Uterus (tissue), 4 donors: ENCODE measurements around the gene TOR4A. TPM values are rescaled to one million over a fixed set of nuclear protein-coding genes. Genes with fewer than 3 reads are reported as not detected.

ENCODE experiments used
- DNase-seq, 2 donors: peaks; one replicate each; pipeline ENCODE4 v3.0.0-alpha.2; 2019 to 2020
- H3K27ac ChIP-seq, 2 donors: fragments of 200-600 bp; sonication (generic); 1 replicate in 1 of 2; 2 replicates in 1 of 2; pipeline ENCODE4 v1.5.1; 2016 to 2018
- H3K27me3 ChIP-seq, 2 donors: fragments of 200-600 bp; sonication (generic); one replicate each; pipeline ENCODE4 v1.5.1; 2018 to 2019; ENCODE audit warnings: control low read depth in 1 of 2
- H3K36me3 ChIP-seq, 2 donors: fragments of 200-600 bp; sonication (generic); one replicate each; pipeline ENCODE4 v1.5.1; 2019; ENCODE audit warnings: control low read depth in 1 of 2
- H3K4me1 ChIP-seq, 2 donors: fragments of 200-600 bp; sonication (generic); one replicate each; pipeline ENCODE4 v1.5.1; 2018 to 2019; ENCODE audit warnings: control low read depth in 1 of 2
- H3K4me3 ChIP-seq, 2 donors: fragments of 200-600 bp; sonication (generic); 1 replicate in 1 of 2; 2 replicates in 1 of 2; pipeline ENCODE4 v1.5.1; 2018 to 2019; ENCODE audit warnings: mild to moderate bottlenecking in 1 of 2
- H3K9me3 ChIP-seq, 2 donors: fragments of 200-600 bp; sonication (generic); one replicate each; pipeline ENCODE4 v1.5.1; 2019; ENCODE audit warnings: control low read depth in 1 of 2
- CTCF ChIP-seq, 4 experiments: fragments of 200-600 bp in 2 of 4; fragments of 450-650 bp in 2 of 4; sonication (generic) in 2 of 4; IDR thresholded peaks; one replicate each; pipeline ENCODE4 v1.5.1; 2016 to 2019; ENCODE audit warnings: antibody characterized with exemption in 4 of 4, mild to moderate bottlenecking in 2 of 4, moderate library complexity in 1 of 4
- POLR2A ChIP-seq, 2 donors: fragments of 450-650 bp; IDR thresholded peaks; one replicate each; pipeline ENCODE4 v1.6.1; 2016; ENCODE audit warnings: antibody characterized with exemption in 2 of 2, mild to moderate bottlenecking in 1 of 2, moderate library complexity in 1 of 2
- intact Hi-C: fragments of 100-400 bp; cut with DNase I; formaldehyde crosslinking; loops from one replicate; pipeline ENCODE4 v1.15.1; 2023; ENCODE audit warnings: low total_unique reads
- total RNA-seq, 4 donors: library from RNA; depleted of rRNA in 3 of 4; stranded (reverse); fragments of >200 nt in 3 of 4; gene quantifications; one replicate each; pipeline versions ENCODE4 v1.1.0 to v1.2.4, GENCODE V29; 2014 to 2023
- donor health status: DM: yes; HTN: yes; CAD: no.

TOR4A gene
- total RNA-seq, 4 donors from 2014 or later = 2.6 to 12.7 (median 11.5) TPM

- intact Hi-C loops = no loop called here
- no peaks in the 10 kb centered on the region for H3K36me3 ChIP-seq
- no peak for DNase-seq
- TF ChIP-seq POLR2A (IDR thresholded peaks at IDR 0.05) (no peak), CTCF (IDR thresholded peaks at IDR 0.05) (no peak)
- H3K27me3 ChIP-seq = peaks cover 0 to 9% of the 10 kb centered on the region in 2 donors
- no peaks in the 10 kb centered on the region for H3K9me3 ChIP-seq
- H3K4me3 ChIP-seq = no peak overlapping the region
- peaks cover 0 to 12% of the 10 kb centered on the region in 2 donors for H3K4me1 ChIP-seq
- H3K27ac ChIP-seq = peak overlapping the region; percentile 55 to 76
Observed at GRCh38 chr9:137318602-137319001, 41.1 kb downstream of the TOR4A start.

- no peak overlapping the region for H3K4me3 ChIP-seq
- DNase-seq = peak; percentile 31
- peaks cover 0 to 12% of the 10 kb centered on the region in 2 donors for H3K4me1 ChIP-seq
- no peak for TF ChIP-seq POLR2A (IDR thresholded peaks at IDR 0.05)
- TF ChIP-seq CTCF (IDR thresholded peaks at IDR 0.05) = peak in 3 of 4 experiments; percentile 10 to 61 (median 40)
- H3K36me3 ChIP-seq = no peaks in the 10 kb centered on the region
- H3K27me3 ChIP-seq = peaks cover 0 to 9% of the 10 kb centered on the region in 2 donors
- no peaks in the 10 kb centered on the region for H3K9me3 ChIP-seq
- peak overlapping the region; percentile 55 to 76 for H3K27ac ChIP-seq
- intact Hi-C loops = no loop called here
Observed at GRCh38 chr9:137319011-137319738, 41.6 kb downstream of the TOR4A start.

- no peak for TF ChIP-seq POLR2A (IDR thresholded peaks at IDR 0.05)
- TF ChIP-seq CTCF (IDR thresholded peaks at IDR 0.05) = no peak
- Histone ChIP-seq H3K4me1 (peaks cover 0 to 12% of the 10 kb centered on the region in 2 donors), H3K9me3 (no peaks in the 10 kb centered on the region), H3K27me3 (peaks cover 0 to 9% of the 10 kb centered on the region in 2 donors), H3K36me3 (no peaks in the 10 kb centered on the region), H3K27ac (no peak overlapping the region), H3K4me3 (no peak overlapping the region)
- intact Hi-C loops = no loop called here
- DNase-seq = no peak
Observed at GRCh38 chr9:137319739-137320551, 42.4 kb downstream of the TOR4A start.

GRCh38 chr9:137320555-137321384, 43.2 kb downstream of the TOR4A start:
- H3K27me3 ChIP-seq = peaks cover 0 to 9% of the 10 kb centered on the region in 2 donors
- no peak for DNase-seq
- no peak overlapping the region for H3K27ac ChIP-seq
- H3K9me3 ChIP-seq = no peaks in the 10 kb centered on the region
- TF ChIP-seq POLR2A (IDR thresholded peaks at IDR 0.05) (no peak), CTCF (IDR thresholded peaks at IDR 0.05) (no peak)
- H3K36me3 ChIP-seq = no peaks in the 10 kb centered on the region
- H3K4me1 ChIP-seq = peaks cover 0 to 8% of the 10 kb centered on the region in 2 donors
- intact Hi-C loops = no loop called here
- no peak overlapping the region for H3K4me3 ChIP-seq
